A204.1 (cell line): ENCODE measurements around the gene TUBA3D.
"Not testable (repeated sequence)": the region's sequence is repeated elsewhere in the genome, so short reads cannot be mapped to it uniquely, and the experiment has no call there.

ENCODE experiments used
- FAIRE-seq: peaks from 2 replicates; lab custom pipeline; 2012; peaks lifted over from hg19 to GRCh38; lab: Jason Lieb, UNC

Gene TUBA3D

GRCh38 chr2:131483981-131484820 lies 8.3 kb downstream of the TUBA3D start:
- FAIRE-seq = not testable (repeated sequence)

GRCh38 chr2:131484906-131485460 lies 9.1 kb downstream of the TUBA3D start:
- not testable (repeated sequence) for FAIRE-seq

GRCh38 chr2:131486201-131486902 lies 10.4 kb downstream of the TUBA3D start:
- FAIRE-seq = not testable (repeated sequence)

- no peak for FAIRE-seq
Observed at GRCh38 chr2:131488306-131489205, 12.6 kb downstream of the TUBA3D start.

GRCh38 chr2:131490616-131491468 lies 14.9 kb downstream of the TUBA3D start:
- not testable (repeated sequence) for FAIRE-seq

- not testable (repeated sequence) for FAIRE-seq
Observed at GRCh38 chr2:131491469-131491836, 15.5 kb downstream of the TUBA3D start.

GRCh38 chr2:131492015-131492417 lies 16.1 kb downstream of the TUBA3D start, which contains the start of gene MZT2A:
Gene MZT2A (minus strand): TSS chr2:131492397. CDS start chr2:131492376, 21 bp downstream.
- not testable (repeated sequence) for FAIRE-seq

GRCh38 chr2:131492418-131493198 lies 16.7 kb downstream of the TUBA3D start:
- no peak for FAIRE-seq

GRCh38 chr2:131493199-131493968 lies 17.5 kb downstream of the TUBA3D start:
- no peak for FAIRE-seq

- FAIRE-seq = not testable (repeated sequence)
Observed at GRCh38 chr2:131495506-131495905, 19.6 kb downstream of the TUBA3D start.

- not testable (repeated sequence) for FAIRE-seq
Observed at GRCh38 chr2:131498321-131498973, 22.5 kb downstream of the TUBA3D start.

- not testable (repeated sequence) for FAIRE-seq
Observed at GRCh38 chr2:131503587-131503986, 27.7 kb downstream of the TUBA3D start.

GRCh38 chr2:131504082-131504750 lies 28.3 kb downstream of the TUBA3D start:
- FAIRE-seq = not testable (repeated sequence)

- FAIRE-seq = no peak
Observed at GRCh38 chr2:131509615-131510014, 33.7 kb downstream of the TUBA3D start.

GRCh38 chr2:131511291-131511968 lies 35.5 kb downstream of the TUBA3D start:
- FAIRE-seq = not testable (repeated sequence)

- FAIRE-seq = not testable (repeated sequence)
Observed at GRCh38 chr2:131511969-131512870, 36.3 kb downstream of the TUBA3D start.
